Ectodermal cell (in vitro differentiated cells): ENCODE measurements around the gene MEF2C.

Source experiments
- H3K27ac ChIP-seq: 2 replicates; pipeline ENCODE4 v1.7.0; 2013; ENCODE audit warnings: mild to moderate bottlenecking, low read depth, low read length; ENCODE audit not compliant: insufficient read depth, poor library complexity, severe bottlenecking
- H3K27me3 ChIP-seq: 2 replicates; pipeline ENCODE4 v1.7.0; 2013; ENCODE audit warnings: mild to moderate bottlenecking, low read length; ENCODE audit not compliant: insufficient read depth, control insufficient read depth, poor library complexity, severe bottlenecking
- H3K36me3 ChIP-seq: one replicate; pipeline ENCODE4 v1.7.0; 2013; ENCODE audit warnings: low read length; ENCODE audit not compliant: control insufficient read depth, insufficient read depth
- H3K4me1 ChIP-seq: one replicate; pipeline ENCODE4 v1.7.0; 2013; ENCODE audit warnings: low read length; ENCODE audit not compliant: control insufficient read depth, insufficient read depth
- H3K4me3 ChIP-seq: 2 replicates; pipeline ENCODE4 v1.7.0; 2013; ENCODE audit warnings: low read depth, low read length, control low read depth; ENCODE audit not compliant: insufficient read depth
- H3K9me3 ChIP-seq: 2 replicates; pipeline ENCODE4 v1.7.0; 2013; ENCODE audit warnings: mild to moderate bottlenecking, low read length, moderate library complexity; ENCODE audit not compliant: control insufficient read depth
- WGBS, 2 experiments: methylation state at CpG; one replicate each; pipeline ENCODE4 v1.1.7; 2013; ENCODE audit warnings: missing lambda C conversion rate in 2 of 2; 5-methylcytosine and 5-hydroxymethylcytosine counted together

MEF2C gene

GRCh38 chr5:88881571-88881971, 1.4 kb downstream of the MEF2C start:
- no peak overlapping the region for H3K27ac ChIP-seq
- no peak overlapping the region for H3K4me3 ChIP-seq
- H3K4me1 ChIP-seq: peaks cover 3% of the 10 kb centered on the region
- no peaks in the 10 kb centered on the region for H3K36me3 ChIP-seq
- H3K27me3 ChIP-seq: peaks cover 47% of the 10 kb centered on the region
- 76 to 84% methylated on average over 2 to 4 of the region's 5 CpGs for WGBS, 2 experiments
- H3K9me3 ChIP-seq: no peaks in the 10 kb centered on the region

- Histone ChIP-seq H3K27ac (no peak overlapping the region), H3K4me1 (peaks cover 3% of the 10 kb centered on the region), H3K36me3 (no peaks in the 10 kb centered on the region), H3K4me3 (no peak overlapping the region), H3K27me3 (peaks cover 35% of the 10 kb centered on the region), H3K9me3 (no peaks in the 10 kb centered on the region)
- 100% methylated on average over 1 of the region's 1 CpG; no CpG with 5 or more reads in 1 of the 2 experiments for whole genome bisulfite sequencing, 2 experiments
Measured at GRCh38 chr5:88880201-88880600, 2.8 kb downstream of the MEF2C start.

- WGBS, 2 experiments: 92 to 94% methylated on average over 5 of the region's 5 CpGs
- H3K4me3 ChIP-seq: no peak overlapping the region
Measured at GRCh38 chr5:88879724-88880123, 3.3 kb downstream of the MEF2C start.

GRCh38 chr5:88878976-88879375, 4.0 kb downstream of the MEF2C start:
- no CpG with 5 or more reads among the region's 1 CpG for WGBS, 2 experiments
- H3K27ac ChIP-seq: no peak overlapping the region
- no peaks in the 10 kb centered on the region for H3K36me3 ChIP-seq
- no peaks in the 10 kb centered on the region for H3K9me3 ChIP-seq
- peaks cover 23% of the 10 kb centered on the region for H3K27me3 ChIP-seq
- H3K4me1 ChIP-seq: peaks cover 3% of the 10 kb centered on the region
- H3K4me3 ChIP-seq: no peak overlapping the region

More at GRCh38 chr5:88879724-88880123, 3.3 kb downstream of the MEF2C start:
- H3K27me3 ChIP-seq: peaks cover 30% of the 10 kb centered on the region
- no peaks in the 10 kb centered on the region for H3K9me3 ChIP-seq
- no peaks in the 10 kb centered on the region for H3K36me3 ChIP-seq
- no peak overlapping the region for H3K27ac ChIP-seq
- H3K4me1 ChIP-seq: peaks cover 3% of the 10 kb centered on the region

GRCh38 chr5:88877826-88878225, 5.2 kb downstream of the MEF2C start:
- H3K4me1 ChIP-seq: peaks cover 3% of the 10 kb centered on the region
- H3K4me3 ChIP-seq: no peak overlapping the region
- WGBS, 2 experiments: 88 to 93% methylated on average over 1 to 2 of the region's 2 CpGs
- peaks cover 14% of the 10 kb centered on the region for H3K27me3 ChIP-seq
- H3K36me3 ChIP-seq: no peaks in the 10 kb centered on the region
- H3K27ac ChIP-seq: no peak overlapping the region
- no peaks in the 10 kb centered on the region for H3K9me3 ChIP-seq

GRCh38 chr5:88876714-88877113, 6.3 kb downstream of the MEF2C start:
- Histone ChIP-seq H3K4me3 (no peak overlapping the region), H3K27me3 (peaks cover 3% of the 10 kb centered on the region), H3K9me3 (no peaks in the 10 kb centered on the region), H3K4me1 (no peaks in the 10 kb centered on the region), H3K27ac (no peak overlapping the region), H3K36me3 (no peaks in the 10 kb centered on the region)
- WGBS, 2 experiments: 80 to 93% methylated on average over 2 of the region's 2 CpGs

- H3K4me3 ChIP-seq: no peak overlapping the region
- WGBS, 2 experiments: 85 to 89% methylated on average over 3 of the region's 5 CpGs
- H3K27me3 ChIP-seq: no peaks in the 10 kb centered on the region
- H3K36me3 ChIP-seq: no peaks in the 10 kb centered on the region
- no peaks in the 10 kb centered on the region for H3K4me1 ChIP-seq
- no peaks in the 10 kb centered on the region for H3K9me3 ChIP-seq
- no peak overlapping the region for H3K27ac ChIP-seq
Measured at GRCh38 chr5:88875341-88876234, 7.4 kb downstream of the MEF2C start.

GRCh38 chr5:88873447-88873846, 9.5 kb downstream of the MEF2C start:
- Histone ChIP-seq H3K4me1 (no peaks in the 10 kb centered on the region), H3K27me3 (no peaks in the 10 kb centered on the region), H3K4me3 (no peak overlapping the region), H3K27ac (no peak overlapping the region), H3K36me3 (no peaks in the 10 kb centered on the region), H3K9me3 (no peaks in the 10 kb centered on the region)
- 97 to 99% methylated on average over 4 of the region's 6 CpGs for WGBS, 2 experiments

GRCh38 chr5:88872971-88873370, 10.0 kb downstream of the MEF2C start:
- no peak overlapping the region for H3K4me3 ChIP-seq
- 94 to 95% methylated on average over 6 of the region's 6 CpGs for WGBS, 2 experiments
- no peaks in the 10 kb centered on the region for H3K27me3 ChIP-seq
- no peaks in the 10 kb centered on the region for H3K4me1 ChIP-seq
- H3K9me3 ChIP-seq: no peaks in the 10 kb centered on the region
- no peak overlapping the region for H3K27ac ChIP-seq
- no peaks in the 10 kb centered on the region for H3K36me3 ChIP-seq

- H3K9me3 ChIP-seq: no peaks in the 10 kb centered on the region
- no peak overlapping the region for H3K4me3 ChIP-seq
- 94 to 100% methylated on average over 2 of the region's 2 CpGs for WGBS, 2 experiments
- no peaks in the 10 kb centered on the region for H3K27me3 ChIP-seq
- H3K27ac ChIP-seq: no peak overlapping the region
- no peaks in the 10 kb centered on the region for H3K36me3 ChIP-seq
- no peaks in the 10 kb centered on the region for H3K4me1 ChIP-seq
Measured at GRCh38 chr5:88870285-88870684, 12.7 kb downstream of the MEF2C start.
